22Rv1 (cell line): ENCODE results near the gene SIRT2.
"Not testable (repeated sequence)": the region's sequence is repeated elsewhere in the genome, so short reads cannot be mapped to it uniquely, and the experiment has no call there.

Experiments
- H3K27ac ChIP-seq: fragments of 450-650 bp; 2 replicates; pipeline ENCODE4 v1.5.1; 2017
- ZFX ChIP-seq: fragments of 450-650 bp; IDR thresholded peaks from 2 replicates; pipeline ENCODE4 v1.6.1; 2017; ENCODE audit warnings: antibody characterized with exemption, borderline replicate concordance
- TF ChIP-seq, protein P1 (sequence below): fragments of 450-650 bp; IDR thresholded peaks from 2 replicates; pipeline ENCODE4 v1.5.1; 2017; ENCODE audit warnings: mild to moderate bottlenecking

Gene SIRT2

DNA sequence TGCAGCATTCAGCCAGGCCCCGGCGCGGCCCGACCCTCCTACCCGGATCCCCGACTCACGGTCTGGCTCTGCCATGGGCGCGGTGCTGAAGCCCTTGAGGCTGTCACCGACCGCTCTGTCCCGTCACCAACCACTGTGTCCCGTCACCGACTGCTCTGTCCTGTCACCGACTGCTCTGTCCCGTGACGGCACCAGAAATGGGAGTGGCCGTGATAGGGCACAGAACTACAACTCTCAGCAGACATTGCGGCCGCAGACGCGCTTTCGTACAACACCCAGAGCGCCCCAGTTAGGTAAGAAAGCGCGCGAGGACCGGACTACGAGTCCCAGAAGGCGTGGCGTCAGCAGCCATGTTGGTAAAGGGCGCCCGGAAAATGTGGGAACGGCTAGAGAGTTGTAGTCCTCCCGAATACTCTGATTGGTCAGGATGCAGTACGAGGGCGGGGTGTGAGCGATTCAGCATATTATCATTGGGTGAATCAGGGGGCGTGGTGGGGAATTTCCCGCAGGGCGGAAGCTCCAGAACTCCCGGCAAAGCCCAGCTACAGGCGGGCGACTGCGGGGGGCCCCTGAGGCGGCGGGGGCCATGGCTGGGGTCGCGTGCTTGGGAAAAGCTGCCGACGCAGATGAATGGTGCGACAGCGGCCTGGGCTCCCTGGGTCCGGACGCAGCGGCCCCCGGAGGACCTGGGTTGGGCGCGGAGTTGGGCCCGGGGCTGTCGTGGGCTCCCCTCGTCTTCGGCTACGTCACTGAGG lies at the start of gene SIRT2, which contains the start of gene NFKBIB:
SIRT2 (minus strand) TSS at position 172 of the 755 bp plus-strand sequence; CDS start at position 75, 97 bp downstream.
NFKBIB (plus strand) TSS at position 523 of the 755 bp plus-strand sequence; CDS start at position 587, 64 bp downstream.
- H3K27ac ChIP-seq: peak within 1 kb of the TSS; percentile 58
- TF ChIP-seq ZFX: no peak
- TF ChIP-seq, protein P1, sequence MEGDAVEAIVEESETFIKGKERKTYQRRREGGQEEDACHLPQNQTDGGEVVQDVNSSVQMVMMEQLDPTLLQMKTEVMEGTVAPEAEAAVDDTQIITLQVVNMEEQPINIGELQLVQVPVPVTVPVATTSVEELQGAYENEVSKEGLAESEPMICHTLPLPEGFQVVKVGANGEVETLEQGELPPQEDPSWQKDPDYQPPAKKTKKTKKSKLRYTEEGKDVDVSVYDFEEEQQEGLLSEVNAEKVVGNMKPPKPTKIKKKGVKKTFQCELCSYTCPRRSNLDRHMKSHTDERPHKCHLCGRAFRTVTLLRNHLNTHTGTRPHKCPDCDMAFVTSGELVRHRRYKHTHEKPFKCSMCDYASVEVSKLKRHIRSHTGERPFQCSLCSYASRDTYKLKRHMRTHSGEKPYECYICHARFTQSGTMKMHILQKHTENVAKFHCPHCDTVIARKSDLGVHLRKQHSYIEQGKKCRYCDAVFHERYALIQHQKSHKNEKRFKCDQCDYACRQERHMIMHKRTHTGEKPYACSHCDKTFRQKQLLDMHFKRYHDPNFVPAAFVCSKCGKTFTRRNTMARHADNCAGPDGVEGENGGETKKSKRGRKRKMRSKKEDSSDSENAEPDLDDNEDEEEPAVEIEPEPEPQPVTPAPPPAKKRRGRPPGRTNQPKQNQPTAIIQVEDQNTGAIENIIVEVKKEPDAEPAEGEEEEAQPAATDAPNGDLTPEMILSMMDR: no peak

DNA sequence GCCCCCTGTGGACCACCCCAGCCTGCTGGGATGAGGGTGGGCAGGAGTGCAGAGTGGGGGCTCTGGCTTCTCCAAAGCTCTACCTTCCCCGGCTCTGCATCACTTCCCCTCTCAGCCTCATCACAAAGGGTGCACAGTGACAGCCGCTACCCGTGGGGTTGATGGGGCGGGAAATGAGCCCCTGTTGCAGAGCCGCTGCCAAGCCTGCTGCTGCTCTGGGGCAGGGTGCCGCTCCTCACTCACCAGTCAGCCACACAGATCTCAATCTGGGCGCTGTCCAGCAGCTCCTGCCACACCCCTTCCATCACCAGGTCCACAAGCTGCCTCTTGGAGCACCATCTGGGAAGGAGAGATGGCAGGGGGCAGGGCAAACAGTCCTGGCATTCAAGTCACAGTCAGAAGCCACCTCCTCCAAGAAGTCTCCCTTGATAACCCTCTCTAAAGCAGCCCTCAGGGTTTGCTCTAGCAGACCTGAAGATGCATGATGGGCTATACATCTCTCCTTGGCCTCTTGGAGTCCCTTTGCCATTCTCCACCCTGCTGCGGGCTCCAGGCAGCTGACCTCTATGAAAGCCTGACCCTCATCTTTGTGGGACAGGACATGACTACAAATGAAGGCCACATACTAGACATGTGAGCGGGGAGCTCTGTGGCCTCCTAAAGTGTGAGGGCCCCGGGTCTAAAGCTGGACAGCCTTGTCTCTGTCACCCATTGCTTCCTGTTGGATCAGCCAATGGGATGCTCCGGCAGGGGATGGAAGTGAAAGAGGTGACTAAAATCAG lies 47.0 kb upstream of the SIRT2 start:
- no peak for TF ChIP-seq ZFX
- TF ChIP-seq, protein P1: no peak
- H3K27ac ChIP-seq: no peak overlapping the region

DNA sequence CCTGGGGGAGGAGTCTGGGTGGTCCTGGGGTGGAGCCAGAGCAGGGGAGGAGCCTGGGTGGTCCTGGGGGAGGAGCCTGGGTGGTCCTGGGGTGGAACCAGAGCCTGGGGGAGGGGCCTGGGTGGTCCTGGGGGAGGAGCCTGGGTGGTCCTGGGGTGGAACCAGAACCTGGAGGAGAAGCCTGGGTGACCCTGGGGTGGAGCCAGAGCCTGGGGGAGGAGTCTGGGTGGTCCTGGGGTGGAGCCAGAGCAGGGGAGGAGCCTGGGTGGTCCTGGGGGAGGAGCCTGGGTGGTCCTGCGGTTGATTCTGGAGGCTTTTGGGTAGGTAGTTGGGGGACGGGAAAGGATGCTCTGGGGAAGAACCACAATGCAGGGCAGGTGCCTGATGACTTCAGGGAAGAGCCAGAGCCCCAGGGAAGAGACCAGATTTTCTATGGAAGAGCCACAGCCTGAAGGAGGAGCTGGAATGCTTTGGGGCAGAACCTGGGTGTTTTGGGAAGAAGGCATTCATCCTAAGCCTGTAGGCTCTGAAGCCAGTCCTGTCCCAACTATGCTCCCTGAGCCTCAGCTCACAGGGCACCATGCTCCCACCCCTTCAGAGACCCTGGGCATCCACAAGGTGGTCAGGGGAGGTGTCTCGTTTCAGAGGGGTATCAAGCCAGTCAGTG lies 46.3 kb upstream of the SIRT2 start:
- no peak for TF ChIP-seq ZFX
- TF ChIP-seq, protein P1: no peak

DNA sequence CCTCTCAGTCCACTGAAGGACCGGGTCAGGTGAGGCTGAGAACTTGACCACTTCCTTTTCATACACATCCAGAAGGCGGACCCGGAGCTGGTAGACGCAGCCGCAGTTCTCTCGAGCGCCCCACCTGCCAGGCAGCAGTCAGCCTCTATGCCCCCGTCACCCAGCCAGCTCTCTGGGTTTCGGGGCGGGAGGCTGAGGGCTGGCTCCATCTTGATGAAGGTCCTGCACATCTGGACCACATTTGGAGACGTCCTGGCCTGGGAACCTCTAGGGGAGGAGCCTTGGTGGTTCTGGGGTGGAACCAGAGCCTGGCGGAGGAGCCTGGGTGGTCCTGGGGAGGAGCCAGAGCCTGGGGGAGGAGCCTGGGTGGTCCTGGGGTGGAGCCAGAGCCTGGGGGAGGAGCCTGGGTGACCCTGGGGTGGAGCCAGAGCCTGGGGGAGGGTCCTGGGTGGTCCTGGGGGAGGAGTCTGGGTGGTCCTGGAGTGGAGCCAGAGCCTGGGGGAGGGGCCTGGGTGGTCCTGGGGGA lies 45.6 kb upstream of the SIRT2 start:
- TF ChIP-seq, protein P1: no peak
- no peak for TF ChIP-seq ZFX
- H3K27ac ChIP-seq: no peak overlapping the region

More for the DNA sequence above, 46.3 kb upstream of the SIRT2 start:
- H3K27ac ChIP-seq: no peak overlapping the region

DNA sequence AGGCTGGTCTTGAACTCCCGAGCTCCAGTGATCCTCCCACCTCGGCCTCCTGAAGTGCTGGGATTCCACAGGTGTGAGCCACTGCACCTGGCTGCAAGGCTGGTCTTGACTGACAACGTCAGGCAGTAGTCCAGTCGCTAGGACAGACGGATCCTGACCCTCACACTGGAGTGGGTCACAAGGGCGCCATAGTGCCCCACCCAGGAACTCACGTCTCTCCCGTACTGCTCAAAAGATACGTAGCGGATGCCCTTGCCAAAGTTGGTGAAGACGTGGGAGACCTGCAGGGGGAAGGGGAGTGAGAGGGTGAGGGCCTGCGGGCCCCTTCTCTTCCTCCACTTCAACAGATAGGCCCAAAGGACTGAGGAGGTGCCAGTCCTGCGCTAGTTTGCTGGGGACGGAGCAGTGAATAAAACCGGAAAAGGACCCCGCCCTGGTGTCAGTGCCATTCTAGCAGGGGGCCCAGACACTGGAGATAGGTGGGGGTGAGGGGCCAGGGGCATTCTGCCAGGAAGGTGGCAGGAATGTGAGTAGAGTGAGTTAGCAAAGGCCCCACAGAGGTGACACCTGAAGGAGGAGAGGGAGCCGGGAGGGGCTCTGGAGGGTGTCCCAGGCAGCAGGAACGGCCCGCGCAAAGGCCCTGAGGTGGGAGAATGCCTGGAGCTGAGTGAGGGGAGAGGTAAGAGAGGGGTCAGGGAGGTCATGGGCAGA lies 43.2 kb upstream of the SIRT2 start:
- no peak overlapping the region for H3K27ac ChIP-seq
- TF ChIP-seq ZFX: no peak
- TF ChIP-seq, protein P1: no peak

DNA sequence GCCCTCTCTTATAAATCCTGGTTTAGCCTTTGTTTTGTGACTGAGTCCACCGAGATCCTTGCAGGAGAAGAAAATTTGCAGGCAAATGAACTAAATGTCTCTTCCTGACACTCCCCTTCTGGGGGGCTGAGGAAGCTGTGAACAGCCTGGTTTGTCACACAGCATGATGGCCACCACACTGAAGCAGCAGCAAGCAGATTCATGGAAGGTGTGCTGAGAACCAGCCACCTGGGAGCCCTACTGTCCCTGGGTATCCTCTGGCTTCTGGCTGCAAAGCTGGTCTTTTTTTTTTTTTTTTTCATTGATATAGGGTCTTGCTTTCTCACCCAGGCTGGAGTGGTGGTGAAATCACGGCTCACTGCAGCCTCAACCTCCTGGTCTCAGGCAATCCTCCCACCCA lies 42.6 kb upstream of the SIRT2 start:
- no peak overlapping the region for H3K27ac ChIP-seq
- TF ChIP-seq, protein P1: no peak
- no peak for TF ChIP-seq ZFX

DNA sequence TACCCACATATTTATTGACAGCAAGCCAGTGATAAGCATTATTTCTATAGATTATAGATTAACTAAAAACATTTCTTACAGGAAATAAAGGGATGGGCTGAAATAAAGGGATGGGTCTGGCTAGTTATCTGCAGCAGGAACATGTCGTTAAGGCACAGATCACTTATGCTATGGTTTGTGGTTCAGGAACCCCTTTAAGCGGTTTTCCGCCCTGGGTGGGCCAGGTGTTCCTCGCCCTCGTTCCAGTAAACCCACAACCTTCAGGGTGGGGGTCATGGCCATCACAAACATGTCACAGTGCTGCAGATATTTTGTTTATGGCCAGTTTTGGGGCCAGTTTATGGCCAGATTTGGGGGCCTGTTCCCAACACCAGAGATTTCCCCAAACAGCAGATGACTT lies 42.0 kb upstream of the SIRT2 start:
- H3K27ac ChIP-seq: not testable (repeated sequence)
